SU-DHL-6 (cell line): Measurements from ENCODE around the gene ITLN1.

Experiments used
- EZH2phosphoT487 ChIP-seq: fragments of 200-600 bp; sonication (generic), shearing (Covaris generic); conservative IDR thresholded peaks from 2 replicates; pipeline ENCODE4 v1.6.1; 2018; ENCODE audit warnings: mild to moderate bottlenecking, antibody characterized with exemption, low read length, moderate library complexity, mixed read lengths
- TF ChIP-seq, protein P1 (sequence below): fragments of 200-600 bp; sonication (generic); IDR thresholded peaks from one replicate; pipeline ENCODE4 v1.5.1; 2017; ENCODE audit warnings: antibody characterized with exemption, mild to moderate bottlenecking, low read length, moderate library complexity; ENCODE audit not compliant: insufficient read depth, poor library complexity, severe bottlenecking

DNA sequence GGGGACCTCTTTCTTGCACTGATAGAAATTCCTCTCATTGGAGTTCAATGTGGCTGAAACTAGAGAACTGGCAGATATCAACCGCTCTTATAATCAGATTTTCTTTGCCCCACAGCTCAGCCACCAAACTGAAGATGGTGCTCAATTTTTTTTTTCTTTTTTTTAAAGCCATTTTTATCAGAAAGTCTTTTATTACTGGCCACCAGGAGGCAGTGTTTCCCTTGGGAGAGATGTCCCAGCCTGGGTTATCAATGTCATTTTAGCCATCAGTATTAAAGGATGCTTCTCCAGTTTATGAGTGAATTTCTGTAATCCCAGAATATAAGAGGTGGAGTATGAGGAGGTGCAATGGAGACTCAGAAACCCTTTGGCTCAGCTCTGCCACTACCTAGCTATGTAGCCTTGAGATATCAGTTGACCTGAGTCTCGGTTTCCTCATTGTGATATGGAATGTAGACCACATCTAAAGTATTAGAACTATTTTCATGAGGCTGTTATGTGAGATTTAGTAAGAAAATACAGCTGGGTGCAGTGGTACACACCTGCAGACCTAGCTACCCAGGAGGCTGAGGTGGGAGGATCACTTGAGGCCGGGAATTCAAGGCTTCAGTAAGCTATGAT lies 49.9 kb downstream of the ITLN1 start:
- TF ChIP-seq, protein P1, sequence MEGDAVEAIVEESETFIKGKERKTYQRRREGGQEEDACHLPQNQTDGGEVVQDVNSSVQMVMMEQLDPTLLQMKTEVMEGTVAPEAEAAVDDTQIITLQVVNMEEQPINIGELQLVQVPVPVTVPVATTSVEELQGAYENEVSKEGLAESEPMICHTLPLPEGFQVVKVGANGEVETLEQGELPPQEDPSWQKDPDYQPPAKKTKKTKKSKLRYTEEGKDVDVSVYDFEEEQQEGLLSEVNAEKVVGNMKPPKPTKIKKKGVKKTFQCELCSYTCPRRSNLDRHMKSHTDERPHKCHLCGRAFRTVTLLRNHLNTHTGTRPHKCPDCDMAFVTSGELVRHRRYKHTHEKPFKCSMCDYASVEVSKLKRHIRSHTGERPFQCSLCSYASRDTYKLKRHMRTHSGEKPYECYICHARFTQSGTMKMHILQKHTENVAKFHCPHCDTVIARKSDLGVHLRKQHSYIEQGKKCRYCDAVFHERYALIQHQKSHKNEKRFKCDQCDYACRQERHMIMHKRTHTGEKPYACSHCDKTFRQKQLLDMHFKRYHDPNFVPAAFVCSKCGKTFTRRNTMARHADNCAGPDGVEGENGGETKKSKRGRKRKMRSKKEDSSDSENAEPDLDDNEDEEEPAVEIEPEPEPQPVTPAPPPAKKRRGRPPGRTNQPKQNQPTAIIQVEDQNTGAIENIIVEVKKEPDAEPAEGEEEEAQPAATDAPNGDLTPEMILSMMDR: peak; percentile 71
- TF ChIP-seq EZH2phosphoT487: no peak
